D721Med (cell line): Measurements from ENCODE around the gene PREX1.

Source experiments
- DNase-seq: peaks from one replicate; pipeline ENCODE4 v3.0.0; 2011; ENCODE audit warnings: low spot score; ENCODE audit not compliant: insufficient read length
- FAIRE-seq: peaks from 2 replicates; lab custom pipeline; 2011; peaks lifted over from hg19 to GRCh38; lab: Jason Lieb, UNC
- CTCF ChIP-seq: IDR thresholded peaks from 2 replicates; pipeline ENCODE4 v1.5.1; 2012; ENCODE audit warnings: mild to moderate bottlenecking, control low read depth; ENCODE audit not compliant: insufficient read depth; ENCODE audit errors: missing control alignments

Gene PREX1

GRCh38 chr20:48672324-48672723 is 155.5 kb downstream of the PREX1 start:
- no peak for TF ChIP-seq CTCF
- FAIRE-seq (no peak), DNase-seq (no peak)

- DNase-seq (no peak), FAIRE-seq (no peak)
- TF ChIP-seq CTCF = no peak
Measured at GRCh38 chr20:48671141-48671540, 156.7 kb downstream of the PREX1 start.

DNA sequence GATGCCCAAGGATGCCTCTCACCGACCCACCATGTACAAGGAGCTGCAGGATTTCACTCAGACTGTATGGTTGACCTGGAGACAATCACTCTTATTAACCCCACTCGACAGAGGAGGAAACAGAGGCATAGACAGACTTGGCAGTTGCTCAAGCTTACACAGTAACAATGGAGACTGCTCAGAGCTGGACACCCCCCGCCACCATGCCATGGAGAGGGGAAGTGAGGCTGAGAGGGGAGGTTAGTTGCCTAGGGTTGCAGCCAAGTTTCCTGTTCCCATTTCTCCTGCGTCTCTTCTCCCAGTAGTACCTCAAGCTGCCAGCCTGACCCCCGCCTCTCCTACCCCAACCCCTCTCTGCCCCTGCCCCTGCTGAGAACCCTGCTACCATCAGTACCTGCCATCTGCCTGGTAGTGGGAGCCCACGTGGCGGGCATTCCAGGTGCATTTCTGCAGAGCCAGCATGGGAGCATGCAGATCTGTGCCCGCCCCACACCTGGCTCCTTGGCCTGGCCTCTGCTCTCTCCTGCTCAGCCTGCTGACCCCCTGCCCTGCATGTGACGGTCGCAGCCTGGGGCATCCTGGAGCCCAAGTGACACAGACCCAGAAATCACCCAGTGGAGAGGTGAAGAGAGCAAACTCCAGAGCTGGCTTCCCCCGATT is 157.7 kb downstream of the PREX1 start:
- FAIRE-seq = no peak
- DNase-seq = no peak
- TF ChIP-seq CTCF = no peak

- TF ChIP-seq CTCF = no peak
- FAIRE-seq (no peak), DNase-seq (no peak)
Measured at GRCh38 chr20:48668451-48668946, 159.3 kb downstream of the PREX1 start.

DNA sequence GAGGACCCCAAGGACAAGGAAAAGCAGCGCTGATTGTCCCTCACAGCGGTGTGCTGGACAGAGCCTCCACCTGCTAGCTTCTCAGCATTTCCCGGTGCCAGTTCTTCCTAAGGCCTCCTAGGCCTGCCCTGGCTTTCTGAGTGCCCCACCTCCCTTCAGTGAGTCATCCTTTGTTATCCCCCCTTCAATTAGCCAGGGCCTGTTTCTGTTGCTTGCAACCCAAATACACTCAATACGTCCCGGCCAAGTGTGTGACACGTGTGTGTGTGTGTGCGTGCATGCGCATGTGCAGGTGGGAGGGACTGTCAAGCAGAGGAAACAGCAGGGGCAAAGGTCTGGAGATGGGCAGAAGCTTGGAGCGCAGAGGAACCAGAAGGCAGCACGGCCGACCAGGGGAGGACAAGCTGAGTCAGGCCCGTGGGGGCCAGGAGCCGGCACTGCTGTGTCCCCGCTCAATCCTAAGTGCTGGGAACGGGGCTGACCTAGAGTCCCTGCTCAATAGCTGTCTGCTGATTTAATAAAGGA is 159.8 kb downstream of the PREX1 start:
- no peak for TF ChIP-seq CTCF
- FAIRE-seq = no peak

GRCh38 chr20:48667481-48667880 is 160.3 kb downstream of the PREX1 start:
- TF ChIP-seq CTCF = no peak
- DNase-seq (no peak), FAIRE-seq (no peak)

More for the DNA sequence above, 159.8 kb downstream of the PREX1 start:
- DNase-seq = no peak

DNA sequence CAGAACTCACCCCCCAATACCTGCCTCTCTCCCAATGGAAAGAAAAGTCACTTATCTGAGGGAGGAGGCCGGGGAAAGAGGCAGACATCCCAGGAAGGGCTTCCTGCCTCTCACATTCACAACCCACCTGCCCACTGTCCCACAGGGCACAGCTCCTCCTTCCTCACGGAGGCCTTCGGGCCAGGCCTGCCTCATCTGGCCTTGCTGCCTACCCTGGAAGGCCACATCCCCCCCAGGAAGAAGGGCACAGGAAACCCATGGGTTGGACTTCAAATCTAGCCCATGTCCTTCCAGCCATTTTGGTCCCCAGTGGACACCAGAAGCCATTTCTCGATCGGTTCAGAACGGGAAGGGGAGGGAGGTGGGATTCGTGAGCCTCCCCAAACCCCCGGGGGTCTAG is 162.0 kb downstream of the PREX1 start:
- TF ChIP-seq CTCF = no peak
- DNase-seq (no peak), FAIRE-seq (no peak)
